Heart left ventricle (tissue), 13 donors: ENCODE results near the gene SUPT5H.

Experiments used
- POLR2A ChIP-seq, 2 donors: fragments of 450-650 bp; IDR thresholded peaks; one replicate each; pipeline ENCODE4 v1.6.1; 2017; ENCODE audit warnings: antibody characterized with exemption in 2 of 2, mild to moderate bottlenecking in 2 of 2, moderate library complexity in 2 of 2
- TF ChIP-seq, protein P1 (sequence below), 12 donors: fragments of 200-600 bp; sonication (generic) in 4 of 12; IDR thresholded peaks; one replicate each; pipeline versions ENCODE4 v1.5.0 to v1.8.0; 2018 to 2022; ENCODE audit warnings: antibody characterized with exemption in 12 of 12, mild to moderate bottlenecking in 5 of 12
- donor health status: ischemic (EF 13 %, LVEDD 7.1; RV severe dilation, severe dysfunction).
- donor health status: DM: no; HTN: yes; CAD: no.
- donor health status: DM: no; HTN: no; CAD: no.
- donor health status: ischemic (EF 25% LVEDD 6.9; RV normal size, moderate dysfunction).
- donor health status: ischemic (EF 25% LVEDD 5.7; RV mildly dilated, moderate dysfunction).
- donor health status: ischemic (EF 35%, LVEDD 5.7; RV mildly dilated, moderate dysfunction).
- donor health status: nonischemic (EF 11% LVEDD 7.7; RV severe dilation, severe dysfunction).
- donor health status: DM: yes; HTN: yes; CAD: no.
- donor health status: PGD.
- donor health status: ischemic (EF 29% LVEDD 5.4; RV normal size, mild dysfunction).
- donor health status: nonischemic (EF 23%, LVEDD 6.1; RV moderate dilation, normal function).

DNA sequence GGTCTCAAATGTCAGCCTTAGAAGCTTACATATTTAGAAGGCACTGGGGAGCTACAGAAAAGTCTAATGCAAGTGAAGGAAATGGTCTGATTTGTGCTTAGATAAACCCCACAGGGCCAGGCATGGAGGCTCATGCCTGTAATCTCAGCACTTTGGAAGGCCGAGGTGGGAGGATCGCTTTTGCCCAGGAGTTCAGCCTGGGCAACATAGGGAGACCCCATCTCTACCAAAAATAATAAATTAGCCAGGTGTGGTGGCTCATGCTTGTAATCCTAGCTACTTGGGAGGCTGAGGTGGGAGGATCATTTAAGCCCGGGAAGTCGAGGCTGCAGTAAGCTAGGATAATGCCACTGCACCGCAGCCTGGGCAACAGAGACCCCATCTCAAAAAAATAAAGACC, 50.7 kb downstream of the SUPT5H start:
- TF ChIP-seq, protein P1, sequence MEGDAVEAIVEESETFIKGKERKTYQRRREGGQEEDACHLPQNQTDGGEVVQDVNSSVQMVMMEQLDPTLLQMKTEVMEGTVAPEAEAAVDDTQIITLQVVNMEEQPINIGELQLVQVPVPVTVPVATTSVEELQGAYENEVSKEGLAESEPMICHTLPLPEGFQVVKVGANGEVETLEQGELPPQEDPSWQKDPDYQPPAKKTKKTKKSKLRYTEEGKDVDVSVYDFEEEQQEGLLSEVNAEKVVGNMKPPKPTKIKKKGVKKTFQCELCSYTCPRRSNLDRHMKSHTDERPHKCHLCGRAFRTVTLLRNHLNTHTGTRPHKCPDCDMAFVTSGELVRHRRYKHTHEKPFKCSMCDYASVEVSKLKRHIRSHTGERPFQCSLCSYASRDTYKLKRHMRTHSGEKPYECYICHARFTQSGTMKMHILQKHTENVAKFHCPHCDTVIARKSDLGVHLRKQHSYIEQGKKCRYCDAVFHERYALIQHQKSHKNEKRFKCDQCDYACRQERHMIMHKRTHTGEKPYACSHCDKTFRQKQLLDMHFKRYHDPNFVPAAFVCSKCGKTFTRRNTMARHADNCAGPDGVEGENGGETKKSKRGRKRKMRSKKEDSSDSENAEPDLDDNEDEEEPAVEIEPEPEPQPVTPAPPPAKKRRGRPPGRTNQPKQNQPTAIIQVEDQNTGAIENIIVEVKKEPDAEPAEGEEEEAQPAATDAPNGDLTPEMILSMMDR (IDR thresholded peaks at IDR 0.05): no peak
- TF ChIP-seq POLR2A (IDR thresholded peaks at IDR 0.05): no peak
